GM12891 (cell line): Measurements from ENCODE around the gene KLRF1.

Experiments used
- POLR2A ChIP-seq: IDR thresholded peaks from 2 replicates; pipeline ENCODE4 v1.6.1; 2011; ENCODE audit warnings: low read depth, low read length, control low read depth
- POLR2AphosphoS5 ChIP-seq: IDR thresholded peaks from 2 replicates; pipeline ENCODE4 v1.6.1; 2011; ENCODE audit warnings: low read depth, low read length, control low read depth
- POU2F2 ChIP-seq: IDR thresholded peaks from 2 replicates; pipeline ENCODE4 v1.6.1; 2011; ENCODE audit warnings: low read depth, mild to moderate bottlenecking, control low read depth, low read length, moderate library complexity
- TAF1 ChIP-seq: IDR thresholded peaks from 2 replicates; pipeline ENCODE4 v1.6.1; 2011; ENCODE audit warnings: low read depth, low read length, control low read depth

DNA sequence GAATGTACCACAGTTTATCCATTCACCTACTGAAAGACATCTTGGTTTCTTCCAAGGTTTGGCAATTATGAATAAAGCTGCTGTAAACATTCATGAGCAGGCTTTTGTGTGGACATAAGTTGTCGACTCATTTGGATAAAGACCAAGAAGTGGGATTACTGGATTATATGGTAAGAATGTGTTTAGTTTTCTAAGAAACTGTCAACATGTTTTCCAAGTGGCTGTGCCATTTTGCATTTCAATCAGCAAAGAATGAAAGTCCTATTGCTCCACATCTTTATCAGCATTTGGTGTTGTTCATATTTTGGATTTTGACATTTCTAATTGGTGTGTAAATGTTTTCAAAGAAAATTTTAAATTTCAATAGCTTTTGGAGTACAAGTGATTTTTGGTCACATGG lies 27.3 kb upstream of the KLRF1 start:
- no peak for TF ChIP-seq POLR2AphosphoS5
- no peak for TF ChIP-seq POLR2A
- TF ChIP-seq TAF1: no peak
- TF ChIP-seq POU2F2: no peak
